Upper lobe of right lung (tissue), 1 donor: ENCODE measurements around the gene PODXL2. TPM values are rescaled to one million over a fixed set of nuclear protein-coding genes. Genes with fewer than 3 reads are reported as not detected.
A peak's percentile ranks its signal among the peaks of the same experiment; 100 is the strongest.

ENCODE experiments used
- ATAC-seq: fragments of 200-7000 bp; cut with Tn5 transposase; one replicate; pipeline ENCODE4 v1.9.1; 2020; ENCODE audit warnings: mild to moderate bottlenecking, moderate library complexity
- DNase-seq: peaks from one replicate; pipeline ENCODE4 v3.0.0-alpha.2; 2020
- H3K27ac ChIP-seq: fragments of 200-600 bp; one replicate; pipeline ENCODE4 v1.8.0; 2022
- H3K27me3 ChIP-seq: fragments of 200-600 bp; one replicate; pipeline ENCODE4 v1.8.0; 2022; ENCODE audit warnings: mild to moderate bottlenecking
- H3K36me3 ChIP-seq: fragments of 200-600 bp; one replicate; pipeline ENCODE4 v1.8.0; 2022
- H3K4me1 ChIP-seq: fragments of 200-600 bp; one replicate; pipeline ENCODE4 v1.8.0; 2022
- H3K4me3 ChIP-seq: fragments of 200-600 bp; one replicate; pipeline ENCODE4 v1.8.0; 2022; ENCODE audit warnings: mild to moderate bottlenecking
- H3K9me3 ChIP-seq: fragments of 200-600 bp; one replicate; pipeline ENCODE4 v1.8.0; 2022
- intact Hi-C: fragments of 100-400 bp; cut with DNase I; formaldehyde crosslinking; loops from one replicate; pipeline ENCODE4 v1.11.0; 2022
- total RNA-seq: library from RNA; stranded (reverse); fragmentation: NEBNext Ultra II Directional; extraction: Animal tissue kit (Norgen Biotek cat#: 25700); gene quantifications from one replicate; pipeline ENCODE4 v1.2.1, GENCODE V29; 2021
- TF ChIP-seq, protein P1 (sequence below): fragments of 200-600 bp; IDR thresholded peaks from one replicate; pipeline ENCODE4 v1.8.0; 2022; ENCODE audit warnings: antibody characterized with exemption
- donor health status: DM: no; HTN: yes; CAD: no; lungs with severe emphysema.

Gene PODXL2
- total RNA-seq, 1 donor from 2014 or later: 3.7 TPM

DNA sequence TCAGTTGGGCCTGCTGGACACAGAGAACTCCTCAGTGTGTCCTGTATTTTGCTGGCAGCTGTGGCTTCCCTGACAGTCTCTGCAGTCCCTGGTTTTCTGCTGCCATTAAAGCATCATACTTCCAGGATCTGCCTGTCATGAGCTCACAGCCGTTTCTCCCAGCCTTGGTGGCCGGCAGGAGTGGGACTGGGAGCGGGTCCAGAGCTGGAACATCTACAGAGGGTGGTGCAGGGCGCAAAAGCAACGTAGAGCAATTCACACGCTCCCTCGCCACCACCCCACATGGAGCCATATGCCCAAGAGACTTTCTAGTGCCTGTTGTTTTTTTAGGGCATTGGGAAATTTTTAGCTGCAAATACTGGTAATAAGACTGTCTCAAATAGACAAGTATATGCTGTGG is 77.3 kb downstream of the PODXL2 start:
- intact Hi-C loops: no loop called here
- peaks cover 17% of the 10 kb centered on the region for H3K36me3 ChIP-seq
- TF ChIP-seq, protein P1, sequence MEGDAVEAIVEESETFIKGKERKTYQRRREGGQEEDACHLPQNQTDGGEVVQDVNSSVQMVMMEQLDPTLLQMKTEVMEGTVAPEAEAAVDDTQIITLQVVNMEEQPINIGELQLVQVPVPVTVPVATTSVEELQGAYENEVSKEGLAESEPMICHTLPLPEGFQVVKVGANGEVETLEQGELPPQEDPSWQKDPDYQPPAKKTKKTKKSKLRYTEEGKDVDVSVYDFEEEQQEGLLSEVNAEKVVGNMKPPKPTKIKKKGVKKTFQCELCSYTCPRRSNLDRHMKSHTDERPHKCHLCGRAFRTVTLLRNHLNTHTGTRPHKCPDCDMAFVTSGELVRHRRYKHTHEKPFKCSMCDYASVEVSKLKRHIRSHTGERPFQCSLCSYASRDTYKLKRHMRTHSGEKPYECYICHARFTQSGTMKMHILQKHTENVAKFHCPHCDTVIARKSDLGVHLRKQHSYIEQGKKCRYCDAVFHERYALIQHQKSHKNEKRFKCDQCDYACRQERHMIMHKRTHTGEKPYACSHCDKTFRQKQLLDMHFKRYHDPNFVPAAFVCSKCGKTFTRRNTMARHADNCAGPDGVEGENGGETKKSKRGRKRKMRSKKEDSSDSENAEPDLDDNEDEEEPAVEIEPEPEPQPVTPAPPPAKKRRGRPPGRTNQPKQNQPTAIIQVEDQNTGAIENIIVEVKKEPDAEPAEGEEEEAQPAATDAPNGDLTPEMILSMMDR: no peak
- peak; percentile 53 for DNase-seq
- H3K4me1 ChIP-seq: peaks cover 10% of the 10 kb centered on the region
- no peak overlapping the region for H3K4me3 ChIP-seq
- peak overlapping the region; percentile 17 for H3K27ac ChIP-seq
- ATAC-seq: no peak
- no peaks in the 10 kb centered on the region for H3K27me3 ChIP-seq
- H3K9me3 ChIP-seq: no peaks in the 10 kb centered on the region

DNA sequence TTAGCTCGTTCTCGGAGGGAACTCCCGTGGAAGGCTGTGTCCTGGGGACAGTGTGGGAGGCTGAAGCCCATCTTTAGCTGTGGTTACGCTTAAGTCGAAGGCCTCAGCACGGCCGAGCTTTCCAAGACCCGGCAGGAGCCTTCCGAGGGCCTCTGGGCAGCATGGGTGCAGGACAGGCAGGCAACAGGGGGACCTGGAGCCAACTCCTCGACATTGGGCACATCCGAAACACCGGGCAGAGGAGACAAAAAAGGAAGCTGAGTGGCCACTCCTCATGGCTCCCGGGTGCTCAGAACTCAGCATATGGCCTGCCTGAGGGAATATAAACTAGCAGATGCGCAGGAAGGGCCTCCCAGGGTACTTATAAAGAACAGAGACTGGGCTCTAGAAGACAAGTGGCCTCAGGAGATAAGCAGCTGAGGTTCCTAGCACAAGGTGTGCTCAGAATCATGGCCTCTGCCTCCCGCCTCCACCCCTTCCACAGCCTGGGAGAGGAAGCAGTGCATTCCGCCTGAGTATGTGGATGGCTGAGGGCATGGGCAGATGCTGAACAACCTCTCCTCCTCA is 77.9 kb downstream of the PODXL2 start:
- TF ChIP-seq, protein P1: no peak
- H3K4me1 ChIP-seq: peaks cover 5% of the 10 kb centered on the region
- H3K27ac ChIP-seq: peak overlapping the region; percentile 17
- ATAC-seq (peak; percentile 10), DNase-seq (peak; percentile 57)
- H3K27me3 ChIP-seq: no peaks in the 10 kb centered on the region
- no peaks in the 10 kb centered on the region for H3K9me3 ChIP-seq
- peaks cover 17% of the 10 kb centered on the region for H3K36me3 ChIP-seq
- intact Hi-C loops: no loop called here
- no peak overlapping the region for H3K4me3 ChIP-seq

DNA sequence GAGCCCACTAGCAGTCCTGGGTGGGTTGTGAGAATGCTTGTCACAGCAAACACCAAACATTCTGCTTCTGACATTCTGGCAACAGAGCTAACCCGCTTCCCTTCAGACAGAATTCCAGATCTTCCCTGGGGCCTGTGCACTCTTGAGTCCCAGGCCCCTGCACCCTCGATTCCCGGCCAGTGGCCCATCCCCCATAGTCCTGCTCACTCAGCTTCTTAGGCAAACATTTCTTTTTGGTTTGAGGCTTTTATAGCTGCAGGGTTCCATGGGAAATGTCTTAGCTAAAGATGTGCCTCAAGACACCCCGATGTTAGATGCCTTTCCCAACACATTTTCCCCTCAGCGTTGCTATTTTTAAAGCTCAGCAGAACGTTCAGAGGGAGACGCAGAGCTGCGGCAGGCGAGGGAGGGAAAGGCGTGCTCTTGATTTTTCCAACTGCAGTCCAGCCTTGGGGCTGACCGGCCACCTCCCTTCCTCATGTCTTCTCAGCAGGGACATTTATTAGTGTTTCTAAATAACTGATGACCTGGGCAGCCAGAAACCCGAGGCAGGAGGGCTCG is 78.9 kb downstream of the PODXL2 start:
- Histone ChIP-seq H3K9me3 (no peaks in the 10 kb centered on the region), H3K27me3 (no peaks in the 10 kb centered on the region), H3K27ac (peak overlapping the region; percentile 24), H3K36me3 (peaks cover 17% of the 10 kb centered on the region), H3K4me3 (no peak overlapping the region), H3K4me1 (peaks cover 4% of the 10 kb centered on the region)
- intact Hi-C loops: no loop called here
- DNase-seq (peak; percentile 26), ATAC-seq (no peak)
- TF ChIP-seq, protein P1: no peak

DNA sequence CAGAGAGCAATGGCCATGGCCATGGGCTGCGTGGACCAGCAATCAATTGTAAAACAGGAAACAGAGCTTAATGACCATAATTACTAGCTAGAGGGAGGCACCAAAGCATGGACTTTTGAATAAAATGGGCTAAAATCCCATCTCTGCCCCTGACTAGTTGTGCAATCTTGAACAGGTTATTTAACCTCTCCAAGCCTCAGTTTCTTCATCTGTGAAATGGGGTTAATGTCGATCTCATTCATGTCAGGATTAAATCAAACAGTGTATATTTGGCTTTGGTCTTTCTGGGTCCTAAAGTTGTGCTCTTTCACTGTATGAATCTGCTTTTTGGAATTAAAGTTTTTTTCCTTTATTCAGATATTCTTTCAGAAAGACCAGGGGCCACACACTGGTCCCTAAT is 79.9 kb downstream of the PODXL2 start:
- ATAC-seq: no peak
- H3K27ac ChIP-seq: no peak overlapping the region

DNA sequence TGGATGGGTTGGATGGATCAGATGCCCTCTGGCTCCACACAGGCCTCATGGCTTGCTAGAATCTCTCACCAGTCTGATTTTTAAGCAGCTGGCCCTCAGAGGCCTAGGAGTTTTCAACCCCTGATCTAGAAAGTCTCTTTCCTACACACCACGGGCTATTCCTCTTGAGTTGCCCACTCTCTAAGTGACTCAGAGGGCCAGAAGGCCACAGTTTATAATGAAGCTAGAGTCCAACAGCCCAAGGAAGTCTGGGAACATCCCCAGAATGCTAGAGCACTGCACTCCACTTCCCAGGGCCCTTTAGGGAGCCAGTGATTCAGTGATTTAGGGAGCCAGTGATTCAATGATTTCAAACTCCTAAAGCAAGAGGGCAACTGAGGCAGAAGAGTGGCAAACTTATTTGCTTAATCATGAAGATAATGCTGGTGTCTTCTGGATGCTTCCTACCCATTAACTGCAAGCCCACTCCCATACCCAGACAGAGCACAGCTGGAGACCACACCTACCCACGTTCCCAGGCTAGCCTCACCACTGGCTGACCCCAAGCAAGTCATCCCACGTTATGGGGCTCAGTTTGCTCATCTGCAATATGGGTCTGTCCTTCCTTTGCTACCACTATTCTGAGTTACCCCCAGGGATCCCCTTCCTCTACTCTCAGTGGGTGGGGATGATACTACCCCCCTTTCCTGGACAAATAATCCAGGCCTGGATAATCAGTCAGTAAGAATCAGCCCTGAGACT is 80.5 kb downstream of the PODXL2 start:
- TF ChIP-seq, protein P1: no peak
- no peak for ATAC-seq

More for the DNA sequence above, 79.9 kb downstream of the PODXL2 start:
- no peaks in the 10 kb centered on the region for H3K27me3 ChIP-seq
- no peak overlapping the region for H3K4me3 ChIP-seq
- peaks cover 12% of the 10 kb centered on the region for H3K4me1 ChIP-seq
- intact Hi-C loops: no loop called here
- H3K36me3 ChIP-seq: peaks cover 17% of the 10 kb centered on the region
- TF ChIP-seq, protein P1: no peak
- H3K9me3 ChIP-seq: no peaks in the 10 kb centered on the region
- DNase-seq: no peak

More for the DNA sequence above, 80.5 kb downstream of the PODXL2 start:
- Histone ChIP-seq H3K4me3 (no peak overlapping the region), H3K27me3 (no peaks in the 10 kb centered on the region), H3K27ac (no peak overlapping the region), H3K4me1 (peaks cover 17% of the 10 kb centered on the region), H3K36me3 (peaks cover 17% of the 10 kb centered on the region), H3K9me3 (no peaks in the 10 kb centered on the region)
- intact Hi-C loops: no loop called here
- no peak for DNase-seq
